ENCODE measurements around the gene GFRA1.

- TF ChIP-seq CTCF (IDR thresholded peaks at IDR 0.05) (no peak), EP300 (IDR thresholded peaks at IDR 0.05) (no peak), POLR2AphosphoS5 (IDR thresholded peaks at IDR 0.05) (no peak), POLR2A (IDR thresholded peaks at IDR 0.05) (no peak)
These were observed 103.1 kb downstream of the GFRA1 start for GRCh38 chr10:116169782-116170445.
